ACC112 (cell line): ENCODE results near the gene ZNF534.
"Not testable (repeated sequence)": the region's sequence is repeated elsewhere in the genome, so short reads cannot be mapped to it uniquely, and the experiment has no call there.

Experiments
- H2AFZ ChIP-seq: fragments of 200-600 bp; sonication (generic); one replicate; pipeline ENCODE4 v1.6.0; 2017; ENCODE audit warnings: antibody characterized with exemption, low read length; ENCODE audit not compliant: unreplicated experiment
- H3K27ac ChIP-seq: fragments of 200-600 bp; sonication (generic); 2 replicates; pipeline ENCODE4 v1.5.1; 2014; ENCODE audit warnings: low read depth, mild to moderate bottlenecking, antibody characterized with exemption, low read length, moderate library complexity
- H3K27me3 ChIP-seq: fragments of 200-600 bp; sonication (generic); 2 replicates; pipeline ENCODE4 v1.6.1; 2014; ENCODE audit warnings: mild to moderate bottlenecking, antibody characterized with exemption, low read length, moderate library complexity, mixed read lengths; ENCODE audit not compliant: insufficient read depth
- H3K36me3 ChIP-seq: fragments of 200-600 bp; sonication (generic); 2 replicates; pipeline ENCODE4 v1.6.1; 2016; ENCODE audit warnings: mild to moderate bottlenecking, antibody characterized with exemption, low read length, moderate library complexity, mixed read lengths; ENCODE audit not compliant: insufficient read depth
- H3K4me1 ChIP-seq: fragments of 200-600 bp; sonication (generic); one replicate; pipeline ENCODE4 v1.6.1; 2016; ENCODE audit warnings: low read length, mixed read lengths; ENCODE audit not compliant: insufficient read depth, unreplicated experiment, control insufficient read depth
- H3K4me3 ChIP-seq: fragments of 200-600 bp; sonication (generic); 2 replicates; pipeline ENCODE4 v1.5.1; 2014; ENCODE audit warnings: mild to moderate bottlenecking, low read depth, low read length
- H3K79me2 ChIP-seq: fragments of 200-600 bp; sonication (generic); one replicate; pipeline ENCODE4 v1.6.0; 2016; ENCODE audit warnings: low read length; ENCODE audit not compliant: control insufficient read depth, unreplicated experiment, insufficient read depth

Gene ZNF534

GRCh38 chr19:52464798-52465470 lies 36.0 kb downstream of the ZNF534 start:
- no peak overlapping the region for H2AFZ ChIP-seq
- no peaks in the 10 kb centered on the region for H3K27me3 ChIP-seq
- no peaks in the 10 kb centered on the region; the same call in 1 of the 2 replicates for H3K36me3 ChIP-seq
- no peak overlapping the region for H3K4me3 ChIP-seq
- H3K4me1 ChIP-seq = no peaks in the 10 kb centered on the region
- H3K79me2 ChIP-seq = no peaks in the 10 kb centered on the region
- H3K27ac ChIP-seq = no peak overlapping the region

- H3K36me3 ChIP-seq = no peaks in the 10 kb centered on the region
- no peak overlapping the region for H2AFZ ChIP-seq
- H3K79me2 ChIP-seq = no peaks in the 10 kb centered on the region
- no peak overlapping the region for H3K27ac ChIP-seq
- H3K4me3 ChIP-seq = no peak overlapping the region
- no peaks in the 10 kb centered on the region for H3K27me3 ChIP-seq
- H3K4me1 ChIP-seq = no peaks in the 10 kb centered on the region
Measured at GRCh38 chr19:52473655-52474350, 44.9 kb downstream of the ZNF534 start.

- Histone ChIP-seq H2AFZ (no peak overlapping the region), H3K4me3 (no peak overlapping the region), H3K27me3 (no peaks in the 10 kb centered on the region), H3K79me2 (no peaks in the 10 kb centered on the region), H3K36me3 (no peaks in the 10 kb centered on the region), H3K4me1 (no peaks in the 10 kb centered on the region), H3K27ac (no peak overlapping the region)
Measured at GRCh38 chr19:52474351-52475127, 45.6 kb downstream of the ZNF534 start.

GRCh38 chr19:52484111-52484743 lies 55.3 kb downstream of the ZNF534 start:
- not testable (repeated sequence) for H3K79me2 ChIP-seq, H3K36me3 ChIP-seq, H3K27me3 ChIP-seq, H3K4me3 ChIP-seq, H3K4me1 ChIP-seq, H3K27ac ChIP-seq, H2AFZ ChIP-seq

- H2AFZ ChIP-seq, H3K79me2 ChIP-seq, H3K27me3 ChIP-seq, H3K4me3 ChIP-seq, H3K27ac ChIP-seq, H3K4me1 ChIP-seq, H3K36me3 ChIP-seq: not testable (repeated sequence)
Measured at GRCh38 chr19:52485064-52485463, 56.1 kb downstream of the ZNF534 start.

- not testable (repeated sequence) for H3K36me3 ChIP-seq, H3K79me2 ChIP-seq, H3K27ac ChIP-seq, H2AFZ ChIP-seq, H3K4me1 ChIP-seq, H3K4me3 ChIP-seq, H3K27me3 ChIP-seq
Measured at GRCh38 chr19:52485561-52486240, 56.8 kb downstream of the ZNF534 start.

- Histone ChIP-seq H3K36me3 (no peaks in the 10 kb centered on the region), H3K4me1 (no peaks in the 10 kb centered on the region), H2AFZ (peak overlapping the region; percentile 83), H3K27ac (no peak overlapping the region), H3K27me3 (no peaks in the 10 kb centered on the region), H3K79me2 (no peaks in the 10 kb centered on the region), H3K4me3 (peak overlapping the region; percentile 74)
Measured at GRCh38 chr19:52492201-52492993, 63.4 kb downstream of the ZNF534 start.

- H3K36me3 ChIP-seq = no peaks in the 10 kb centered on the region
Measured at GRCh38 chr19:52492994-52493470, 64.1 kb downstream of the ZNF534 start.

GRCh38 chr19:52494518-52494917 lies 65.6 kb downstream of the ZNF534 start:
- Histone ChIP-seq H3K27ac (no peak overlapping the region), H3K4me3 (no peak overlapping the region), H3K27me3 (no peaks in the 10 kb centered on the region), H2AFZ (no peak overlapping the region), H3K4me1 (no peaks in the 10 kb centered on the region), H3K79me2 (no peaks in the 10 kb centered on the region), H3K36me3 (no peaks in the 10 kb centered on the region)

More at GRCh38 chr19:52492994-52493470, 64.1 kb downstream of the ZNF534 start:
- H2AFZ ChIP-seq = peak overlapping the region; percentile 83
- H3K79me2 ChIP-seq = no peaks in the 10 kb centered on the region
- no peaks in the 10 kb centered on the region for H3K27me3 ChIP-seq
- H3K4me1 ChIP-seq = no peaks in the 10 kb centered on the region
- H3K27ac ChIP-seq = no peak overlapping the region
- H3K4me3 ChIP-seq = peak overlapping the region; percentile 74
